Umbilical cord (tissue), 2 donors: ENCODE results near the gene FABP1. TPM values are rescaled to one million over a fixed set of nuclear protein-coding genes. Genes with fewer than 3 reads are reported as not detected.

Source experiments
- DNase-seq: peaks from one replicate; pipeline ENCODE4 v3.0.0-alpha.2; 2015; ENCODE audit warnings: low spot score
- total RNA-seq: library from RNA; depleted of rRNA; stranded (reverse); fragments of >200 nt; gene quantifications from one replicate; pipeline ENCODE4 v1.2.3, GENCODE V29; 2014; ENCODE audit warnings: low replicate concordance; ENCODE audit not compliant: insufficient read depth

Gene FABP1
- total RNA-seq, 1 donor from 2014 or later: 0.24 TPM

- DNase-seq: no peak
These were observed 45.8 kb downstream of the FABP1 start for GRCh38 chr2:88081924-88082608.

GRCh38 chr2:88080545-88080944 lies 47.3 kb downstream of the FABP1 start:
- DNase-seq: no peak

GRCh38 chr2:88078643-88079172 lies 49.2 kb downstream of the FABP1 start:
- DNase-seq: peak; percentile 50

- no peak for DNase-seq
These were observed 50.8 kb downstream of the FABP1 start for GRCh38 chr2:88077080-88077479.

GRCh38 chr2:88074854-88075292 lies 53.0 kb downstream of the FABP1 start:
- DNase-seq: no peak

DNA sequence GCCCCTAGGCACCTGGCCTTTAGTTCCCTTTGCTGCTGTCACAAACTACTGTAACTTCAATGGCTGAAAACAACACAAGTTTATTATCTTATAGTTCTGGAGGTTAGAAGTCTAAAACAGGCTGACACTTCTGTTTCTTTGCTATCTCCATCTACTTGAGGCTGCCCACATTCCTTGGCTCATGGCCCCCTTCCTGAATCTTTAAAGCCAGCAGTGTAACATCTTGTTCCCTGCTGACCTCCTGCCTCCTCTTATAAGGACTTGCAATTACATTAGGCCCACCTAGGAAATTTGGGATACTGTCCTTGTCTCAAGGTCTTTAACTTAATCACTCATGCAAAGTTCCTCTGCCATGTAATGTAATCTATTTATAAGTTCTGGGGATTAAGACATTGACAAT lies 53.7 kb downstream of the FABP1 start:
- DNase-seq: no peak

Other genes starting within 250 kb of the FABP1 start
- not detected for gene RNU2-63P, start 111.5 kb downstream of the FABP1 start, total RNA-seq
- 37.3 TPM for gene KRCC1, start 72.3 kb downstream of the FABP1 start, total RNA-seq
- 0.72 TPM for gene SMYD1, start 60.2 kb downstream of the FABP1 start, total RNA-seq
- 11.8 TPM for gene THNSL2, start 42.3 kb upstream of the FABP1 start, total RNA-seq